ENCODE results near the gene STK32A. TPM values are rescaled to one million over a fixed set of nuclear protein-coding genes. Genes with fewer than 3 reads are reported as not detected.

STK32A gene
- total RNA-seq, 1 experiment from 2014 or later = 3.3 TPM

DNA sequence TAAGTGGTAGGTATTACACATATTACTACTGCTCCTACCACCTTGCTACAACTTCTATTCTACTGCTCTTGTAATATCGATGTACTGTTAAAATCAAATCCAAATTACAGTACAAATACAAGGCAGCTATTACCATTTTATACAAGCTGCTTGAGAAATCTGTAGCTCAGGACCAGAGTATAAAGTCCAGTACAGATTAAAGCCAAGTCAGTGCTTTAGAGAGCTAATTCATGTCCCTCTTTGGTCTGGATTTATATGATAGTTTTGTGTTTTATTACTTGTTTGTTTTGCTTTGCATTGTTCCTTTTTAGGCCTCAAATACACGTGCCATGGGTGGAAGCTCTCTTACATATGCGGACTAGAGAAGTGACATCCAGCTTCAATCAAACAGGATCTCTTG, 199.2 kb downstream of the STK32A start:
- Mint-ChIP-seq H3K4me3 (ENCODE audit: unreplicated experiment) (no peak overlapping the region), H3K9me3 (ENCODE audit: unreplicated experiment) (no peaks in the 10 kb centered on the region), H3K36me3 (ENCODE audit: insufficient read depth, unreplicated experiment) (no peaks in the 10 kb centered on the region), H3K27me3 (ENCODE audit: insufficient read depth, unreplicated experiment) (no peaks in the 10 kb centered on the region), H3K4me1 (ENCODE audit: insufficient read depth, unreplicated experiment) (peaks cover 3% of the 10 kb centered on the region), H3K27ac (ENCODE audit: low read depth, unreplicated experiment) (no peak overlapping the region)
- ChIA-PET POLR2A (interaction anchor here (1.0 kb wide), 2 partner anchors 8 to 11 kb away, joined by 3 to 4 read pairs; no protein-coding TSS in a partner anchor), CTCF (interaction anchor here (0.6 to 1.5 kb wide), 6 partner anchors 18 to 877 kb away, joined by 3 to 5 read pairs (median 4); no protein-coding TSS in a partner anchor)
- no peak for DNase-seq (ENCODE audit: unreplicated experiment)
- no TSS peak for BruUV-seq (replicated peaks)
- TF ChIP-seq, protein P1, sequence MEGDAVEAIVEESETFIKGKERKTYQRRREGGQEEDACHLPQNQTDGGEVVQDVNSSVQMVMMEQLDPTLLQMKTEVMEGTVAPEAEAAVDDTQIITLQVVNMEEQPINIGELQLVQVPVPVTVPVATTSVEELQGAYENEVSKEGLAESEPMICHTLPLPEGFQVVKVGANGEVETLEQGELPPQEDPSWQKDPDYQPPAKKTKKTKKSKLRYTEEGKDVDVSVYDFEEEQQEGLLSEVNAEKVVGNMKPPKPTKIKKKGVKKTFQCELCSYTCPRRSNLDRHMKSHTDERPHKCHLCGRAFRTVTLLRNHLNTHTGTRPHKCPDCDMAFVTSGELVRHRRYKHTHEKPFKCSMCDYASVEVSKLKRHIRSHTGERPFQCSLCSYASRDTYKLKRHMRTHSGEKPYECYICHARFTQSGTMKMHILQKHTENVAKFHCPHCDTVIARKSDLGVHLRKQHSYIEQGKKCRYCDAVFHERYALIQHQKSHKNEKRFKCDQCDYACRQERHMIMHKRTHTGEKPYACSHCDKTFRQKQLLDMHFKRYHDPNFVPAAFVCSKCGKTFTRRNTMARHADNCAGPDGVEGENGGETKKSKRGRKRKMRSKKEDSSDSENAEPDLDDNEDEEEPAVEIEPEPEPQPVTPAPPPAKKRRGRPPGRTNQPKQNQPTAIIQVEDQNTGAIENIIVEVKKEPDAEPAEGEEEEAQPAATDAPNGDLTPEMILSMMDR (IDR thresholded peaks at IDR 0.05; ENCODE audit: unreplicated experiment) = no peak
- intact Hi-C loops (cut with micrococcal nuclease) = no loop called here

DNA sequence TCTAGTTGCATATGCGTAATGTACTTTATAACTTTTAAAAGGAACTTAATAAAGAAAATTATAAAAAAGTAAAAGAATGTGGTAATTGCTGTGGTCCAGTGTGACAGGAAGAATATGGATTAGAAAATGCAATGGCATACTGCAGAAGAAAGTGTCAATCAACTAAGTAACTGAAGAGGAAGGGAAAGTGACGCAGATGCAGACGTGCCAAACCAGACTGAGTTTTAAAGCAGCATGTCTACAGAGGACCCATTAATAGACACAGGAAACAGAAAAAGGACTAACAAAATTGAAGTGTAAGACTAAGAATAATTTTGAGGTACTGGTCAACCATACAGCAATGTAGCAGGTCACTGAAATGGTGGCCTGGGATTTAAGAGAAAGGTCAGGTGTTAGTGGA, 201.8 kb downstream of the STK32A start:
- no peaks in the 10 kb centered on the region for H3K9me3 Mint-ChIP-seq (ENCODE audit: unreplicated experiment)
- no peaks in the 10 kb centered on the region for H3K27me3 Mint-ChIP-seq (ENCODE audit: insufficient read depth, unreplicated experiment)
- H3K27ac Mint-ChIP-seq (ENCODE audit: low read depth, unreplicated experiment) = no peak overlapping the region
- CTCF ChIA-PET = interaction anchor here (0.7 to 1.7 kb wide), 3 partner anchors 10 to 27 kb away, joined by 3 to 5 read pairs (median 3); no protein-coding TSS in a partner anchor
- intact Hi-C loops (cut with micrococcal nuclease) = no loop called here
- TF ChIP-seq, protein P1 (IDR thresholded peaks at IDR 0.05; ENCODE audit: unreplicated experiment) = no peak
- H3K4me1 Mint-ChIP-seq (ENCODE audit: insufficient read depth, unreplicated experiment) = peaks cover 9% of the 10 kb centered on the region
- POLR2A ChIA-PET = interaction anchor here (0.7 kb wide), 1 partner anchor 32 kb away, joined by 3 read pairs; no protein-coding TSS in a partner anchor
- no peak for DNase-seq (ENCODE audit: unreplicated experiment)
- no peak overlapping the region for H3K4me3 Mint-ChIP-seq (ENCODE audit: unreplicated experiment)
- no TSS peak for BruUV-seq (replicated peaks)
- H3K36me3 Mint-ChIP-seq (ENCODE audit: insufficient read depth, unreplicated experiment) = no peaks in the 10 kb centered on the region

DNA sequence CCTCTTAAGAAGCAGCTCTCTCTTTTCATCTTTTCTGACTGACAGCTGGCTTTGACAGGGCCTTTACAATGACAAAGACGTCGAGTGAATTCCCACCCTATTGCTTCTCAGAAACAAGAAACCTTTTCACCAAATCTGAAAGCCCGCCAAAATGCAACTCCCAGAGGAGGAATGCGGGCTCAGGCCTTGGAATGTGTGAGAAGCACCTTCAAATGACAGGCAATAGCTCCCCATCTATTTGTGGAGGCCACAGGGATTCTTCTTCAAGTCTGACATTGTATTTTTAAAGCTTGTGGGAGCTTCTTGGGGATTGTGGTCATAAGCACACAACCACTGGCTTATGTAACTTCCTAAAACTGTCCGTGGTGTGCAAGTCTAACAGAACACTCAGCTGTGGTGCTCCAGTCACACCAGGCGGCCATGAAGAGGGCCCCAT, 202.4 kb downstream of the STK32A start:
- no TSS peak for BruUV-seq (replicated peaks)
- ChIA-PET POLR2A (no interaction called here), CTCF (interaction anchor here (0.6 to 0.7 kb wide), 2 partner anchors 15 to 901 kb away, joined by 3 read pairs; no protein-coding TSS in a partner anchor)
- DNase-seq (ENCODE audit: unreplicated experiment) = no peak
- Mint-ChIP-seq H3K27me3 (ENCODE audit: insufficient read depth, unreplicated experiment) (no peaks in the 10 kb centered on the region), H3K36me3 (ENCODE audit: insufficient read depth, unreplicated experiment) (no peaks in the 10 kb centered on the region), H3K4me1 (ENCODE audit: insufficient read depth, unreplicated experiment) (peaks cover 9% of the 10 kb centered on the region), H3K9me3 (ENCODE audit: unreplicated experiment) (no peaks in the 10 kb centered on the region), H3K27ac (ENCODE audit: low read depth, unreplicated experiment) (no peak overlapping the region), H3K4me3 (ENCODE audit: unreplicated experiment) (no peak overlapping the region)
- intact Hi-C loops (cut with micrococcal nuclease) = no loop called here
- TF ChIP-seq, protein P1 (IDR thresholded peaks at IDR 0.05; ENCODE audit: unreplicated experiment) = no peak

Data from MCF 10A (cell line).